Testis (tissue), 2 donors: ENCODE results near the gene CDC23.

ENCODE experiments used
- CTCF ChIP-seq, 3 experiments: fragments of 450-650 bp in 2 of 3; fragments of 200-600 bp in 1 of 3; sonication (generic) in 1 of 3; IDR thresholded peaks; one replicate each; pipeline ENCODE4 v1.5.1; 2016 to 2019; ENCODE audit warnings: antibody characterized with exemption in 3 of 3, mild to moderate bottlenecking in 2 of 3, moderate library complexity in 1 of 3
- POLR2A ChIP-seq: fragments of 450-650 bp; IDR thresholded peaks from one replicate; pipeline ENCODE4 v1.6.1; 2017; ENCODE audit warnings: antibody characterized with exemption, mild to moderate bottlenecking, moderate library complexity

GRCh38 chr5:138180183-138180782 is 32.8 kb downstream of the CDC23 start:
- TF ChIP-seq CTCF (IDR thresholded peaks at IDR 0.05): peak in 2 of 3 experiments; percentile 23
- no peak for TF ChIP-seq POLR2A
